Osteoblast (primary cell): Measurements from ENCODE around the gene SLC35B3. TPM values are rescaled to one million over a fixed set of nuclear protein-coding genes. Genes with fewer than 3 reads are reported as not detected.

Experiments
- DNase-seq: peaks from one replicate; pipeline ENCODE4 v3.0.0; 2011; ENCODE audit warnings: low spot score, mixed read lengths; ENCODE audit not compliant: insufficient read length; ENCODE audit errors: missing footprints
- H2AFZ ChIP-seq: 2 replicates; pipeline ENCODE4 v1.6.0; 2011; ENCODE audit warnings: mild to moderate bottlenecking, low read length
- H3K27ac ChIP-seq: 2 replicates; pipeline ENCODE4 v1.5.1; 2011; ENCODE audit warnings: mild to moderate bottlenecking, low read depth, low read length, moderate library complexity
- H3K27me3 ChIP-seq: 2 replicates; pipeline ENCODE4 v1.6.0; 2012; ENCODE audit warnings: mild to moderate bottlenecking, control low read depth, inconsistent platforms, low read length, moderate library complexity; ENCODE audit not compliant: insufficient read depth
- H3K36me3 ChIP-seq: 2 replicates; pipeline ENCODE4 v1.5.1; 2011; ENCODE audit warnings: mild to moderate bottlenecking, low read length, control low read depth, moderate library complexity; ENCODE audit not compliant: insufficient read depth
- H3K4me1 ChIP-seq: 2 replicates; pipeline ENCODE4 v1.5.1; 2011; ENCODE audit warnings: mild to moderate bottlenecking, low read length, control low read depth, moderate library complexity; ENCODE audit not compliant: insufficient read depth
- H3K4me2 ChIP-seq: 2 replicates; pipeline ENCODE4 v1.6.0; 2011; ENCODE audit warnings: mild to moderate bottlenecking, low read length; ENCODE audit not compliant: insufficient read depth
- H3K4me3 ChIP-seq: fragments of 200-600 bp; sonication (generic); 3 replicates; pipeline ENCODE4 v1.5.1; 2012; ENCODE audit warnings: mild to moderate bottlenecking, low read length, inconsistent platforms; ENCODE audit not compliant: insufficient read depth
- H3K79me2 ChIP-seq: 2 replicates; pipeline ENCODE4 v1.6.0; 2012; ENCODE audit warnings: mild to moderate bottlenecking, low read length, control low read depth, inconsistent platforms; ENCODE audit not compliant: insufficient read depth
- H3K9me3 ChIP-seq: 2 replicates; pipeline ENCODE4 v1.5.1; 2011; ENCODE audit warnings: low read depth, low read length, control low read depth
- H4K20me1 ChIP-seq: 2 replicates; pipeline ENCODE4 v1.6.0; 2012; ENCODE audit warnings: mild to moderate bottlenecking, low read length, control low read depth; ENCODE audit not compliant: insufficient read depth
- total RNA-seq: library from RNA; depleted of rRNA; stranded (reverse); fragments of >200 nt; gene quantifications from 2 replicates; pipeline ENCODE4 v1.2.3, GENCODE V29; 2012
- TF ChIP-seq, protein P1 (sequence below): IDR thresholded peaks from 2 replicates; pipeline ENCODE4 v1.5.1; 2011; ENCODE audit warnings: mild to moderate bottlenecking, low read depth, low read length, moderate library complexity; ENCODE audit errors: extremely low read depth

SLC35B3 gene
- total RNA-seq, 1 donor = 27.5 TPM

DNA sequence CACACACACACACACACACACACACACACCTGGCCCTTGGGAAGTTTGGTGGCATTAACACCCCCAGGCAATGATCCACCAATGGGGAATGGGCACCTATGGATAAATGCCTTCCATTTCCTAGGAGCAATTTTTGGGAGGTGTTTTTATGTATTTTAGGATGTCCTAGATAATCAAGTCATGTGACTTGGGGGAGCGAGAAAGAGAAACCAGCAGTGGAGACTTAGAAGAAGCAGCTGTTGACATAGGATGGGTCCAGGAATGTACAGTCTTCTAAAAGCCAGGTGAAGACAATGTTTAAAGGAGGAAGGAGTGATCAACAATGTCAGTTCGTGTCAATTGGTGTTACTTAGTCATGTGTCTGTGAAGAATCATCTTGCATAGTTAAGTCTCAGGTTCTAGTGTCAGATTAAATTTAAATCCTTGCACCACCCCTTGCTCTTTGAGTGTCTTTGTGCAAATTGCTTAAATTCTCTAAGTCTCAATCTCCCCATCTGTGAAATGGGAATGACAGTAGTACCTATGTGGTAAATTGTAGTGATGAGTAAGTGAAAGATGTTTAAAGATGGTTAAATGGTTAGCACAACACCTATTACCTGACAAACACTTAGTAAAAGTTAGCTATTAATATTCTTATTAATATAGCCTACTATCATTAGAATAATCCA is 4.4 kb upstream of the SLC35B3 start:
- no peaks in the 10 kb centered on the region for H3K9me3 ChIP-seq
- no peaks in the 10 kb centered on the region for H4K20me1 ChIP-seq
- H3K4me3 ChIP-seq = no peak overlapping the region
- H3K4me1 ChIP-seq = no peaks in the 10 kb centered on the region
- H3K27me3 ChIP-seq = no peaks in the 10 kb centered on the region
- H3K27ac ChIP-seq = no peak overlapping the region
- H3K4me2 ChIP-seq = no peak overlapping the region
- TF ChIP-seq, protein P1, sequence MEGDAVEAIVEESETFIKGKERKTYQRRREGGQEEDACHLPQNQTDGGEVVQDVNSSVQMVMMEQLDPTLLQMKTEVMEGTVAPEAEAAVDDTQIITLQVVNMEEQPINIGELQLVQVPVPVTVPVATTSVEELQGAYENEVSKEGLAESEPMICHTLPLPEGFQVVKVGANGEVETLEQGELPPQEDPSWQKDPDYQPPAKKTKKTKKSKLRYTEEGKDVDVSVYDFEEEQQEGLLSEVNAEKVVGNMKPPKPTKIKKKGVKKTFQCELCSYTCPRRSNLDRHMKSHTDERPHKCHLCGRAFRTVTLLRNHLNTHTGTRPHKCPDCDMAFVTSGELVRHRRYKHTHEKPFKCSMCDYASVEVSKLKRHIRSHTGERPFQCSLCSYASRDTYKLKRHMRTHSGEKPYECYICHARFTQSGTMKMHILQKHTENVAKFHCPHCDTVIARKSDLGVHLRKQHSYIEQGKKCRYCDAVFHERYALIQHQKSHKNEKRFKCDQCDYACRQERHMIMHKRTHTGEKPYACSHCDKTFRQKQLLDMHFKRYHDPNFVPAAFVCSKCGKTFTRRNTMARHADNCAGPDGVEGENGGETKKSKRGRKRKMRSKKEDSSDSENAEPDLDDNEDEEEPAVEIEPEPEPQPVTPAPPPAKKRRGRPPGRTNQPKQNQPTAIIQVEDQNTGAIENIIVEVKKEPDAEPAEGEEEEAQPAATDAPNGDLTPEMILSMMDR = no peak
- peaks cover 6% of the 10 kb centered on the region for H3K79me2 ChIP-seq
- no peak overlapping the region for H2AFZ ChIP-seq
- no peak for DNase-seq
- H3K36me3 ChIP-seq = no peaks in the 10 kb centered on the region

DNA sequence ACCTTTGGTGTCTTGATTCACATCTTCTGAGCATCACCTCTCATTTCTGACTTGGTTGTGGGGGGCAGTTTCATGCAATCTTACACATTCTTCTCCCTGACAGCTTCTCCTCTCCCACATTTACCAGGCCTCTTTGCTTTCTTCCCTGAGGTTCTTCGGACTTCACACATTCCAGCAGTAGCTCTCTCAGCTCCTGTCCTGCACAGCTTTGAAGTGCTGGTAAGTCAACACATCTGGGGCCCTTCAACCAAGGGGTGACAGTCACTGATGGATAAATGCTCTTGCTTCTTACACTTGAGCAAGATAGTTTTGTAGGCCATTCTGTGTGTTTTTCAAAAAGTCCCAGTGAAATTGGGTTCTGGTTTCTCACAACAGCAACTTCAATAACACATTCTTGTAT is 2.5 kb upstream of the SLC35B3 start:
- TF ChIP-seq, protein P1 = no peak
- DNase-seq = no peak
- Histone ChIP-seq H2AFZ (no peak overlapping the region), H3K4me3 (no peak overlapping the region), H3K27ac (no peak overlapping the region), H3K4me2 (no peak overlapping the region), H3K27me3 (no peaks in the 10 kb centered on the region), H4K20me1 (no peaks in the 10 kb centered on the region), H3K79me2 (peaks cover 26% of the 10 kb centered on the region), H3K9me3 (no peaks in the 10 kb centered on the region), H3K4me1 (peaks cover 10% of the 10 kb centered on the region), H3K36me3 (no peaks in the 10 kb centered on the region)

DNA sequence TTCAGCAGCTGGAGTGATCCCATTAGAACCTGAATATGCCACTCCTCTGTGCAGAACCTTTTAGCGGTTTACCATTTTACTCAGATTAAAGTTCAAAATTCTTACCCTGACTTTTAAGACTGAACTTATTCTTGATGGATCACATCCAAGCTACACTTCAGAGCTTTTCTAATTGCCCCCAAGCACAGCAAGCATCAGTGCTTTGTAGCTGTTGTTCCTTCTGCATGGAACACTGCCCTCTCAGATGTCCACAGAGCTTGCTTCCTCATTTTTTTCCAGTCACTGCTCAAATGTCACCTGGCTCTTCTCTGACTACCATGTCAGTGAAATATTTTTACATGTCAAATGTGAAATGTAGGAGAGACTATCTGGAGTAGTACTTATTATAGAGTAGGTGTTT is 1.6 kb upstream of the SLC35B3 start:
- no peaks in the 10 kb centered on the region for H3K36me3 ChIP-seq
- peaks cover 34% of the 10 kb centered on the region for H3K79me2 ChIP-seq
- H2AFZ ChIP-seq = no peak overlapping the region
- H3K27ac ChIP-seq = no peak overlapping the region
- H3K4me2 ChIP-seq = no peak overlapping the region
- no peaks in the 10 kb centered on the region for H3K9me3 ChIP-seq
- no peaks in the 10 kb centered on the region for H4K20me1 ChIP-seq
- no peaks in the 10 kb centered on the region for H3K27me3 ChIP-seq
- no peak for DNase-seq
- no peak overlapping the region for H3K4me3 ChIP-seq
- peaks cover 16% of the 10 kb centered on the region for H3K4me1 ChIP-seq
- TF ChIP-seq, protein P1 = no peak

DNA sequence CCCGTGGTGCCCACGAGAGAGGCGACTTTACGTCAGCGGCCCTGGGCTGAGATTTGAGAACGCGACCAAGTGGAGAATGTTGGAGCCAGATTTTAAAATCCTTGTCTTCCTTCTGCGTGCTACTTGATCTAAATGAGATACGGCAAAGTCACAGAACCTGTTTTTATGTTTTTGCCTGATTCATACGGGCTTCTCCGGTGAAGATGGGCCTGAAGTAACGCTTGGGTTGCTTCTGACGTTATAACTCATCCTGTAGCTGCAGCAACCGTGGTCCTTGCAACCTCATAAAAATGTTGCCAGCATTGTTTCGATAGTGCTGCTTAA is 462 bp upstream of the SLC35B3 start:
- Histone ChIP-seq H3K36me3 (no peaks in the 10 kb centered on the region), H3K79me2 (peaks cover 44% of the 10 kb centered on the region), H2AFZ (peak overlapping the region; percentile 93), H3K4me3 (peak overlapping the region; percentile 88), H3K27ac (peak overlapping the region; percentile 90), H3K27me3 (no peaks in the 10 kb centered on the region), H3K4me2 (peak overlapping the region; percentile 89), H3K9me3 (no peaks in the 10 kb centered on the region), H4K20me1 (no peaks in the 10 kb centered on the region), H3K4me1 (peaks cover 16% of the 10 kb centered on the region)
- no peak for DNase-seq
- TF ChIP-seq, protein P1 = no peak
